PFSK-1 (cell line): ENCODE data around the gene CSNK1G2.

Source experiments
- FOXP2 ChIP-seq: optimal IDR thresholded peaks from 2 replicates; pipeline ENCODE3; 2011; ENCODE audit warnings: borderline replicate concordance, control low read depth, inconsistent platforms; ENCODE audit not compliant: insufficient read depth; ENCODE audit errors: extremely low read length, extremely low read depth
- POLR2AphosphoS5 ChIP-seq: IDR thresholded peaks from 2 replicates; pipeline ENCODE4 v1.6.1; 2012; ENCODE audit warnings: low read depth, mild to moderate bottlenecking, control low read depth, low read length, moderate library complexity
- REST ChIP-seq, 2 experiments: IDR thresholded peaks; 2 replicates each; pipeline versions ENCODE4 v1.6.1 to v1.8.0; 2011 to 2012; ENCODE audit warnings: low read depth in 2 of 2, low read length in 2 of 2, control low read depth in 1 of 2, inconsistent platforms in 1 of 2, mild to moderate bottlenecking in 1 of 2, moderate library complexity in 1 of 2; ENCODE audit not compliant: insufficient read depth in 1 of 2
- SIN3A ChIP-seq: IDR thresholded peaks from 2 replicates; pipeline ENCODE4 v1.6.1; 2012; ENCODE audit warnings: mild to moderate bottlenecking, low read length, moderate library complexity, borderline replicate concordance; ENCODE audit not compliant: insufficient read depth
- TAF1 ChIP-seq: IDR thresholded peaks from 2 replicates; pipeline ENCODE4 v1.6.1; 2012; ENCODE audit warnings: low read length, control low read depth, borderline replicate concordance; ENCODE audit not compliant: insufficient read depth

Gene CSNK1G2

DNA sequence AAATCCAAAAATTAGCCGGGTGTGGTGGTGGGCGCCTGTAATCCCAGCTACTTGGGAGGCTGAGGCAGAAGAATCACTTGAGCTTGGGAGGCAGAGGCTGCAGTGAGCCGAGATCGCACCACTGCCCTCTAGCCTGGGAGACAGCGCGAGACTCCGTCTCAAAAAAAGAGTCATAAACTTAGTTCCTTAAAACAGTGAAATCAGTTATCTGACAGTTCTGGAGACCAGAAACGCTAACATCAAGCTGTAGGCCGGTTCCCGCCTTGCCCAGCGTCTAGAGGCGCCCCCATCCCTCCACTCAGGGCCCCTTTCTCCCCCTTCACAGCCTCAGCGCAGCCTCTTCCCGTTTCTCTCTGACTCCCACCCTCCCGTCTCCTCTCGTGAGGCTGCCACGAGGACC, 23.8 kb upstream of the CSNK1G2 start:
- TF ChIP-seq FOXP2: no peak
- no peak for TF ChIP-seq TAF1
- no peak for TF ChIP-seq SIN3A
- TF ChIP-seq POLR2AphosphoS5: no peak
- TF ChIP-seq REST (IDR thresholded peaks at IDR 0.05; ENCODE audit: insufficient read depth in 1 of 2, low read depth in 2 of 2, low read length in 2 of 2): no peak

DNA sequence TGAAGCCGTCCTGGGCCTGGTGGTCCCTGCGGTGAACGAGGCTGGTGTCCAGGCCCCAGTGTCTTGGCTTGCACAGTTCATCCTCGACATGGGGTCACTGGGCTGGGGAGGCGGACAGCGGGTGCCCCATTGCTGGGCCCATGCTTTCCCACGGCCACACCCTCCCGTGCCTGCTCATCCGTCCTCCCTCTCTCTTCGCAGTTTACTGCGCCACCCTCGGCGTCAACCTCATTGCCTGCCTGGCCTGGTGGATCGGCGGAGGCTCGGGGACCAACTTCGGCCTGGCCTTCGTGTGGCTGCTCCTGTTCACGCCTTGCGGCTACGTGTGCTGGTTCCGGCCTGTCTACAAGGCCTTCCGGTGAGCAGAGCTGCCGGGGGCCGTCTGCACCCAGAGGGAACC, 23.0 kb upstream of the CSNK1G2 start:
- no peak for TF ChIP-seq REST (IDR thresholded peaks at IDR 0.05; ENCODE audit: insufficient read depth in 1 of 2, low read depth in 2 of 2, low read length in 2 of 2)
- no peak for TF ChIP-seq SIN3A

GRCh38 chr19:1918975-1919374, 22.0 kb upstream of the CSNK1G2 start:
- TF ChIP-seq REST (IDR thresholded peaks at IDR 0.05; ENCODE audit: insufficient read depth in 1 of 2, low read depth in 2 of 2, low read length in 2 of 2) (no peak), POLR2AphosphoS5 (no peak), SIN3A (no peak), TAF1 (no peak), FOXP2 (no peak)

- no peak for TF ChIP-seq POLR2AphosphoS5
Observed at GRCh38 chr19:1920644-1921043, 20.3 kb upstream of the CSNK1G2 start.

DNA sequence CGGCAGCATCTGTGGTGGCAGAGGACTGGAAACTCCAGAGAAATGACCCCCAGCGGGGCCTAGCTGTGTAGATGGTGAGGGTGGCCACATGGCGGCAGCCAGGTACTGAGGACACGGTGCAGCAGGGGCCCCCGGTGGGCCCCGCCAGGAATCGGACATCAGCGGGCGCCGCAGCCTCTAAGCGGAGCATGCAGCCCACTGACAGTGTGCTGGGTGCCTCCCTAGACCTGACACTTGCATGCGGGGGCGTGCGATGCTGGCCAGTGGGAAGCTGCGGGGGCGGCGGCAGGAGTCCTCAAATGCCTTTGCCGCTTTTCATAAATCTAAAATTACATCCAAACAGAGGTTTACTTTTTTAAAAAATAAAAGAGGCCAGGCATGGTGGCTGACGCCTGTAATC, 19.6 kb upstream of the CSNK1G2 start:
- no peak for TF ChIP-seq FOXP2
- no peak for TF ChIP-seq TAF1
- no peak for TF ChIP-seq SIN3A
- TF ChIP-seq REST (IDR thresholded peaks at IDR 0.05; ENCODE audit: insufficient read depth in 1 of 2, low read depth in 2 of 2, low read length in 2 of 2): no peak
- no peak for TF ChIP-seq POLR2AphosphoS5

DNA sequence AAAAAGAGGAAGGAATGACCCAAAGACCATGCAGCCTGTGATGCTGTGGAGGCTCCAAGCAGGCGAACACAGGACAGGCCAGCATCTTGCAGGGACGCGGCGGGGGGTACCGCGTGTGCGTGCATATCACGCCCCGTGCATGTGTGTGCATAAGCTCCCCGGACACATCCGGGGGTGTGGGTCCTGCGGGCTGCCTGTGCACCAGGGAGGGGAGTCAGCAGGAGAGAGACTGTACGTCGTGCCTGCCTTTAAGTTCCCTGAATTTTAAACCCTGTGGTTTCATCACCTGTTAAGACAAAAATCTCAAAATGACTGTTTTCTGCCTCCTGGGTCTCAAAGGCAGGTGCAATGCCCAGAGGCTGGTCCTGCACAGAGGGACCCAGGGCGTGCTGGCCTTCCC, 19.1 kb upstream of the CSNK1G2 start:
- TF ChIP-seq FOXP2 (no peak), POLR2AphosphoS5 (no peak), SIN3A (no peak), REST (IDR thresholded peaks at IDR 0.05; ENCODE audit: insufficient read depth in 1 of 2, low read depth in 2 of 2, low read length in 2 of 2) (no peak), TAF1 (no peak)
